ENCODE data around the gene TMEM164. TPM values are rescaled to one million over a fixed set of nuclear protein-coding genes. Genes with fewer than 3 reads are reported as not detected.

Gene TMEM164
- total and polyA plus RNA-seq, 10 of the 15 experiments (the other 5 are each of a cell fraction or from before 2014, with no cell fraction given) = 0.61 to 18.3 (median 7.0) TPM

DNA sequence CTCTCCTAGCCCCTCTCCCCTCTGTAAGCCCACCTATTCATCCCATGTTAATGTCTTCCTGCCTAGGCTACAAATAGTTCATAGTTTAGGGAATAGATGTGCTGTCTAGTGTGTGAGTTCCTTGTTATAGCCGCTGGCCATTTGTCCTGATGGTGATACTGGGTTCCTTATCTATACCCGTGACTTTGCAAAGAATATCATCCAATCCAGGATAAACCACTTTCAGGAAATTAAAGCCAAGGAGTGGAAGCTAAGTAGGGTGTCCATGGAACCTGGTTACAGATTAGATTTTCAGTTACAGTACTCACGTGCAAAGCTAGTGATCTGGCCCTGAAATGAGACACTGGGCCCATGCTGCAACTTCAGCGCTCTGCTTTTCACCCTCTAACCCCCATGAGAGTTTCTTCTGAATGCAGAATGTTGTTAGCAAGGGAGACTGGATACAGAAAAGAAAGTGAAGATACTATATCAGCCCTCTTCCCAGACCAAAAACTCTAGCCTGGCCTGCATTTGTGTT is 111.4 kb downstream of the TMEM164 start:
- no peaks in the 10 kb centered on the region; a peak in 1 of 4 replicates for H3K36me3 ChIP-seq (ENCODE audit: control insufficient read depth in 2 of 2, insufficient read depth in 2 of 2, low read length in 1 of 2)
- CTCF ChIA-PET = interaction anchor here (1.1 to 2.1 kb wide), 2 partner anchors 32 to 46 kb away, joined by 4 read pairs; no protein-coding TSS in a partner anchor
- no peak overlapping the region for H2AFZ ChIP-seq (ENCODE audit: control insufficient read depth, low read depth, low read length)
- RAD21 ChIA-PET (ENCODE audit: unreplicated experiment) = no interaction called here
- no peak overlapping the region for H3K4me3 ChIP-seq
- DNase-seq (ENCODE audit: low read depth, low spot score) (no peak), FAIRE-seq (no peak), ATAC-seq (no peak)
- H4K20me1 ChIP-seq (ENCODE audit: control insufficient read depth, insufficient read depth) = no peaks in the 10 kb centered on the region
- in situ Hi-C loops (cut with MboI) = no loop called here
- SMC1A ChIA-PET (ENCODE audit: uncharacterized antibody, unreplicated experiment) = interaction anchor here (0.6 to 1.1 kb wide), 2 partner anchors 224 to 588 kb away, joined by 3 read pairs; no protein-coding TSS in a partner anchor
- no peak overlapping the region for H3K4me2 ChIP-seq (ENCODE audit: control insufficient read depth, insufficient read depth)
- no peaks in the 10 kb centered on the region for H3K79me2 ChIP-seq (ENCODE audit: control insufficient read depth, insufficient read depth, low read length)
- POLR2A ChIA-PET = no interaction called here
- no peaks in the 10 kb centered on the region for H3K4me1 ChIP-seq (ENCODE audit: control insufficient read depth, insufficient read depth, low read length)
- no TSS peak for BruUV-seq (replicated peaks)
- H3K9ac ChIP-seq (ENCODE audit: control insufficient read depth, insufficient read depth, low read length) = no peak overlapping the region
- H3K9me3 ChIP-seq (replicated peaks; ENCODE audit: control insufficient read depth, insufficient read depth, low read length) = no peaks in the 10 kb centered on the region
- WGBS (ENCODE audit: insufficient coverage, insufficient replicate concordance, low lambda C conversion rate, missing lambda C conversion rate) = 53% methylated on average over 4 of the region's 4 CpGs
- H3K27me3 ChIP-seq (replicated peaks in 1 of 2; ENCODE audit: control insufficient read depth in 2 of 2, insufficient read depth in 2 of 2, low read length in 1 of 2) = no peaks in the 10 kb centered on the region
- no peak for TF ChIP-seq ZZZ3 (IDR thresholded peaks at IDR 0.05; ENCODE audit: control insufficient read depth, insufficient read length, low read depth)
- TF ChIP-seq, protein P1, sequence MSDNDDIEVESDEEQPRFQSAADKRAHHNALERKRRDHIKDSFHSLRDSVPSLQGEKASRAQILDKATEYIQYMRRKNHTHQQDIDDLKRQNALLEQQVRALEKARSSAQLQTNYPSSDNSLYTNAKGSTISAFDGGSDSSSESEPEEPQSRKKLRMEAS (IDR thresholded peaks at IDR 0.05; ENCODE audit: low read depth, low read length) = no peak
- no peak for TF ChIP-seq RB1 (IDR thresholded peaks at IDR 0.05; ENCODE audit: borderline replicate concordance)
- TF ChIP-seq, protein P2, sequence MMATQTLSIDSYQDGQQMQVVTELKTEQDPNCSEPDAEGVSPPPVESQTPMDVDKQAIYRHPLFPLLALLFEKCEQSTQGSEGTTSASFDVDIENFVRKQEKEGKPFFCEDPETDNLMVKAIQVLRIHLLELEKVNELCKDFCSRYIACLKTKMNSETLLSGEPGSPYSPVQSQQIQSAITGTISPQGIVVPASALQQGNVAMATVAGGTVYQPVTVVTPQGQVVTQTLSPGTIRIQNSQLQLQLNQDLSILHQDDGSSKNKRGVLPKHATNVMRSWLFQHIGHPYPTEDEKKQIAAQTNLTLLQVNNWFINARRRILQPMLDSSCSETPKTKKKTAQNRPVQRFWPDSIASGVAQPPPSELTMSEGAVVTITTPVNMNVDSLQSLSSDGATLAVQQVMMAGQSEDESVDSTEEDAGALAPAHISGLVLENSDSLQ (IDR thresholded peaks at IDR 0.05) = no peak
- TF ChIP-seq IKZF1 (conservative IDR thresholded peaks at IDR 0.05) = no peak
- no peak for TF ChIP-seq NFXL1 (IDR thresholded peaks at IDR 0.05; ENCODE audit: borderline replicate concordance)
- H3K27ac ChIP-seq (ENCODE audit: control insufficient read depth, insufficient read depth) = no peak overlapping the region
- intact Hi-C loops (cut with micrococcal nuclease; ENCODE audit: unreplicated experiment) = no loop called here

Data from GM12878 (cell line).